NCI-H146 treated with DMSO at 0.1 percent for 48 hours (cell line): Measurements from ENCODE around the gene TCEAL4.
"Not testable (repeated sequence)": the region's sequence is repeated elsewhere in the genome, so short reads cannot be mapped to it uniquely, and the experiment has no call there.

Experiments
- DNase-seq: peaks from one replicate; lab custom pipeline; 2025; ENCODE audit not compliant: unreplicated experiment; lab: John Stamatoyannopoulos, UW

TCEAL4 gene

GRCh38 chrX:103586659-103587058 lies 1.3 kb downstream of the TCEAL4 start:
- DNase-seq = no peak

DNA sequence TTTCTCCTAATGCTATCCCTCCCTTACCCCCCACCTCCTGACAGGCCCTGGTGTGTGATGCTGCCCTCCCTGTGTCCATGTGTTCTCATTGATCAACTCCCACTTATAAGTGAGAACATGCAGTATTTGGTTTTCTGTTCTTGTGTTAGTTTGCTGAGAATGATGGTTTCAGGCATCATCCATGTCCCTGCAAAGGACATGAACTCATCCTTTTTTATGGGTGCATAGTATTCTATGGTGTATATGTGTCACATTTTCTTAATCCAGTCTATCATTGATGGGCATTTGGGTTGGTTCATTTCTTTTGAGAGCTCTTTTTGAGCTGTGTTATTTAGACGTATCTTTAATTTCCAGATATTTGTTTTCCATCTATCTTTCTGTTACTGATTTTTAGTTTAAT lies 7.0 kb downstream of the TCEAL4 start:
- not testable (repeated sequence) for DNase-seq

- DNase-seq = not testable (repeated sequence)
Measured at GRCh38 chrX:103595202-103595601, 9.9 kb downstream of the TCEAL4 start.

DNA sequence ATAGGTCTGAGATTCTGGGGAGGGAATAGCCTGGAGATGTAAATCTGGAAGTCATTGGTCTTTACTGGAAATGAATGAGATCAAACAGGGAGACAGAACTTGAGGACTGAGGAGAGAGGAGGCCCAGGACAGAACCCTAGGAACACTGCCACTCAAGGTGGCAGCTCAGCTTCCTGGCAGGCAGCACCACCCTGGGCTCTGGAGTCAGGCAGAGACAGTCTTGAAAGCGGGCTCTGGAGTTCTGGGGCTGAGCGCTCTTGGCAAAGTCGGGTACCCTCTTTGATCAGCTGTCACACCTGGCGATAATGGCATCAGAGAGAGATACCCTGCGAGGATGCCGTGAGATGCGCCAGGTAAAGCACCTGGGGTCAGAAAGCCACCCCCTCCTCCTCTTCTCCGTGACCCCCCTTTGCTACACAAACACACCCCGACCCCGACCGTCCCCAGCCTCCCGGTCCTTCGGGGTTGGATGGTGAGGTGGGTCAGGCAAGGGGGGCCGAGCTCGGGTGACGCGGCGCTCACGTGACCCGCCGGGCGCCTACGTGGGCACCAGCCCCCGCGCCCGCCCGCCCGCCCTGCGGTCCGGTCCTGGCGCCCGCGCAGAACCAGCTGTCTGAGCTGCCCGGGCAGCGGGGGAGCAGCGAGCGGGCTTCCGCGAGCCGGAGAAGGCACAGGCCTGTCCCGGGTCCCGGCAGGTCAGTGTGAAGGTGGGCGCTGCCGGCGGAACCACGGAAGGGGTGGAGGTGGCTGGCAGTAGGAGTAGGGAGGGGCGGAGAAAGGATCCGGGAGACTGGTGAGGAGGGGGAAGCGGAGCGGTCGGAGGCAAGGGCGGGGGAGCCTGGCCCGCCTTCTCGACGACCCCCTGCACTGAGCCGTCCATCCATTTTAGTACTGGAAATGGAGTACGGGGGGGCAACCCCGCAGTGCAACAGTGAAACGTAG lies 22.3 kb downstream of the TCEAL4 start, which contains the start of gene TCEAL3:
Gene TCEAL3 (plus strand): TSS at position 600 of the 942 bp plus-strand sequence. CDS start 1,102 bp downstream, outside the sequence.
- DNase-seq = peak; percentile 42

DNA sequence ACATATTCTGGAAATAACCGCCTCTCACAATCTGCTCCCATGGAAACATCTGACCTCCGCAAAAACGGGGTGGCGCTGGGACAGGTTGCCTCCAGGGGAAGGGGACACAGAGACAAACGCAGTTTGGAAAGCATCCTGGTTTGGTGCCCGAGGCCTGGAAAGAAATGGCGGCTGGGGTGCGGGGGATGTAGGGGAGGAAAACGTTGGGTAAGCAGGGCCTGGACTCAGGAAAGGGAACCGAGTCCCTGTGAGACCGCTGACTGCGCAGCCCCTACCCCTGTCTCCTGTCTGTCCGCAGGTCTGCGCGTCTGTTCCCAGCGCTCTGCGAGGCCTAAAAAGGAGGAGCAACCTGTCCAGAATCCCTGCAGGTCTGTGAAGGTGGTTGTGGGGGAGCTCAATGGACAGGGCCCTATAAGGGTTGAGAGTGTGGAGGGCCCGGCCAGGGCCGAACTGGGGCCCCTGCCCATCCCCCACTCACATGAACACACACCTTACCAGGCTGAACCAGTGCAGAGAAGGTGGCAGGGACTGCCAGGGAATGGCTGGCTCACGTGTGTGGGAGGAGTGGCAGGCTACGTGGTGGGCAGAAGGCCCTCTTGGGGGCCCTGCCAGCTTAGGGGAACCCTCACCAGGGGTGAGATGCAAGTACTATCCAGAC lies 23.1 kb downstream of the TCEAL4 start:
- DNase-seq = no peak

GRCh38 chrX:103610282-103610681 lies 25.0 kb downstream of the TCEAL4 start:
- DNase-seq = no peak

DNA sequence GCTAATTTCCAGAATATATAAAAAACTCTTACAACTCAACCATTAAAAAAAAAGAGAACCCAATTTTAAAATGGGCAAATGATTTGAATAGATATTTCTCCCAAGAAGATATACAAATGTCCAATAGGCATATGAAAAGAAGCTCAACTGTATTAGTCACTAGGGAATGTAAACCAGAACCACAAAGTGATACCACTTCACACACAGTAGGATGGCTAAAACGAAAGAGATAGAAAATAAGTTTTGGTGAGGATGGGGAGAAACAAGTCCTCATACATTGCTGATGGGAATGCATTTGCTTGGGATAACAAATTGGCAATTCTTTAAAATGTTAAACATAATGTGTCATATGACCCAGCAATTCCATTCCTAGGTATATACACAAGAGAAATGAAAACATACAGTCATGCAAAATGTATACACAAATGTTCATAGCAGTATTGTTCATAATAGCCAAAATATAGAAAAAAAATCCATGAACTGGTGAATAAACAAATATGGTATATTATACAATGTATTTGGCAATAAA lies 28.1 kb downstream of the TCEAL4 start:
- DNase-seq = no peak

DNA sequence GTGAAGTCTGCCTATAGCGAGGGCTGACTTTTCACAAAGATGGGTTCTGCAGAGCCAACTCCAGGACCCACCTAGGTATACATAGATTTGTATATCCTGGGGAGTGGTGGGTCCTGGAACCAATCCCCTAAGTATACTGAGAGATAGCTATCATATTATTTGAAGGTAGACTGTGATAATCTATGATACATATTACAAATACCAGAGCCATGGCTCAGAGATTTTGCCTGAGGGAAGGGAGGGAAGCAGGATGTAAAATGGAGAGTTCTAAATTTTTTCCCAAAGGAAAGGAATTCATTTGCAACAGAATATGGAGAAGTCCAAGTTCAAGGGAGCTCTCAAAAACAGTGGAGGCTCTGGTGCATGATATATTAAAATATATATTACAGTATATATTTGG lies 29.7 kb downstream of the TCEAL4 start:
- no peak for DNase-seq

GRCh38 chrX:103615781-103616371 lies 30.6 kb downstream of the TCEAL4 start:
- DNase-seq = no peak

DNA sequence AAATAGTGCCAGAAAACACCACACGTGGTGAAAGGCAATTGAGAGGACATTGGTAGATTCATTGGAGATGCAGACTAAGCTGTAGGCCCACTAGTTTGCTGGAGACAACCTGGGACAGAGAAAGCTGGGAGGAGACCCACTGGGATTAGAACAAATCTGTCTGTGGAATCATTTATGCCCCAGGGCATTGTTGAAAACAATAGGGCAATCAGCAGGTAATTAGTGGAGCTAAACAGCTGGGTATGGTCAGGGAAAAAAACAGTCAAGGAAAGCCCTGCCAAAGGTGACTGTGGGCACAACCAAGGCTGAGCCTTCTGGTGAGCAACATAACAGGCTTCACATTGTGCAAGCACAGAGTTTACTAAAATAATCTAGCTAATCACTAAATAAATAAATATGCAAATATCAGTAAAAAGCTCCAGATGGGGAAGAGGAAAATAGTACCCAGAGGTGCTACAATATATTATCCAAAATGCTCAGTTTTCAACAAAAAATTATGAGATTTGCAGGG lies 31.4 kb downstream of the TCEAL4 start:
- no peak for DNase-seq

- no peak for DNase-seq
Measured at GRCh38 chrX:103624111-103624510, 38.8 kb downstream of the TCEAL4 start.

DNA sequence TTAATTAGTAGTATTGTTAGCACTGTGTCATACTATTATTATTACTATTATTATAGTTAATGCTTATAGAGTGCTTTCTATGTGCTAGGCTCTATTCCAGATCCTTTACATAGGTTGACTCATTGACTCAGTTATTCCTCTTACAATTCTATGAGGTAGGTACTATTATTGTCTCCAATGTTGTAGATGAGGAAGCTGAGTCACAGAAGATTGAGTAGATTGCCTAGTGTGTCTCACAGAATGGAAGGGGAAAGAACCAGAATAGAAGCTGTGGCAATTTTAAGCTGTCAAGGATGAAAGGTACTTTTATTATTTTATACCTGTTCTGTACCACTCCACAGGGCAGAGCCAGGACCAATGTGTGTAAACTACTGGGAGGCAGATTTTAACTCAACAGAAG lies 41.5 kb downstream of the TCEAL4 start:
- no peak for DNase-seq

GRCh38 chrX:103628386-103629317 lies 43.3 kb downstream of the TCEAL4 start, which contains the start of gene TCEAL1:
Gene TCEAL1, plus strand, starts transcription at chrX:103628975. Its CDS starts 942 bp downstream, at chrX:103629917.
- peak; percentile 14 for DNase-seq

GRCh38 chrX:103629318-103630170 lies 44.2 kb downstream of the TCEAL4 start:
- peak; percentile 45 for DNase-seq

DNA sequence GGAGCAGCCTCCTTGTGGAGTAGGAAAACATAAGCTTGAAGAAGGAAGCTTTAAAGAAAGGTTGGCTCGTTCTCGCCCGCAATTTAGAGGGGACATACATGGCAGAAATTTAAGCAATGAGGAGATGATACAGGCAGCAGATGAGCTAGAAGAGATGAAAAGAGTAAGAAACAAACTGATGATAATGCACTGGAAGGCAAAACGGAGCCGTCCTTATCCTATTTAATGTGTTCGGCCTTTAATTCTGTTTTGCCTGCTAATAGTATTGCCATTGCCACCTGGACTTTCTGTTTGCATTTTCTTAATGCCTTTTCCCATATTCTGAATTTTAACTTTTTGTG lies 44.8 kb downstream of the TCEAL4 start:
- DNase-seq = no peak

DNA sequence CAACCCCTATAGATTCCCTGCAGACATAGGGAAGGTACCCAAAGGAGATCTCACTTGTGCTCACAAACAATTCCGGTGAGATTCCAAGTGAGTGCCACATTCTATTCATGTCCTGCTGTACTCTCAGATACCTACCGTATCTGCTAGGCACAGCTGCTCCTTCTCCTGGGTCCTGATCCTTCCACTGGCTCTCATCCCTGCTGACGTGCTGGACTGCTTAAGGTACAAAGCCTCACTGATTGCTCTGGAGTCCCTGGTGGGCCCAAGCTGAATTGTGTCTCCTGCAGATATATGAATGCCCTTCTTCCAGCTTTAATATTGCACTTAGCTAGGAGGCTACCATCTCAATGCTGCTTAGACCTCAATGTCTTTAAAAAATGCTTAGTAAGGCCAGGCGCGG lies 45.8 kb downstream of the TCEAL4 start:
- no peak for DNase-seq

DNA sequence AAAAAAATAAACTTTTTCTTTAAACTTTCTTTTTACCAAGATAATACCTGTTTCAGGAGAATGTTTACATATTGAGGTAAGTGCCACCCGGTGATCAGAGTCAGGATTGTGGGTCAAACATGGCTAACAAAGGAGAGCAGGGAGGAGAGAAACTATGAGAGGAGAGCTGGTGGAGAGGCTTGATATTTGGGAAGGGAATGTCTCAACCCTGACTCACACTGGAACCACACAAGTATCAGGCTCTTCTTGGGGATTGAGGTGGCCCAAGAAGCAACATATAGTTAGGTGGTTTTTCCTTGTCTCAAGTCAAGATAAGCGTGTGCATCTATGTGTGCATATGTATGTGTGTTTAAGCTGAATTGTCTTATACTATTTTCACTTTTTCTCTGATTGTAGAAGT lies 50.1 kb downstream of the TCEAL4 start:
- DNase-seq = no peak
